Dermis blood vessel endothelial cell (primary cell): ENCODE results near the gene C10orf95. TPM values are rescaled to one million over a fixed set of nuclear protein-coding genes. Genes with fewer than 3 reads are reported as not detected.

Experiments used
- DNase-seq: peaks from one replicate; pipeline ENCODE4 v3.0.0; 2010
- total RNA-seq: library from RNA; depleted of rRNA; stranded (reverse); fragments of >200 nt; gene quantifications from 2 replicates; pipeline ENCODE4 v1.2.3, GENCODE V29; 2014

Gene C10orf95
- total RNA-seq, 1 donor from 2014 or later, result not detected

DNA sequence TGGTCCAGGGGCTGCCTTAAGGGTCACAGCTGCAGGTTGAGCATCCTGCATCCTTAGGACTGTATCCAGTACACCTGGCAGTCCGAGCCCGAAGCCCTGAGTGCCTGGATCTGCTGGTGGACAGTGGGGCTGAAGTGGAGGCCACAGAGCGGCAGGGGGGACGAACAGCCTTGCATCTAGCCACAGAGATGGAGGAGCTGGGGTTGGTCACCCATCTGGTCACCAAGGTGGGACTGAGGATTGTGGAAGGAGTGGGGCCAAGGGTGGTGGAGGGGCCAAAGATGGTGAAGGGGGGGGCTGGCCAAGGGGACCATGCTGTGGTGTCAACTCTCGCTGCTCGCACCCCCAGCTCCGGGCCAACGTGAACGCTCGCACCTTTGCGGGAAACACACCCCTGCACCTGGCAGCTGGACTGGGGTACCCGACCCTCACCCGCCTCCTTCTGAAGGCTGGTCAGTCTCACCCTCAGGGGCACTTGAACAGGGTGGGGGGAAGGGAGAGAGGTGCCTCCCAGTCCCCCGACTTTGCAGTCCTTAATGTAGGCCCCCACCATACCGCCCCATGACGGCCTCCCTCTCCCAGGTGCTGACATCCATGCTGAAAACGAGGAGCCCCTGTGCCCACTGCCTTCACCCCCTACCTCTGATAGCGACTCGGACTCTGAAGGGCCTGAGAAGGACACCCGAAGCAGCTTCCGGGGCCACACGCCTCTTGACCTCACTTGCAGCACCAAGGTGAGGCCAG lies 50.6 kb downstream of the C10orf95 start:
- no peak for DNase-seq

GRCh38 chr10:102400076-102400475 lies 51.3 kb downstream of the C10orf95 start:
- no peak for DNase-seq

Other genes starting within 250 kb of the C10orf95 start
- gene ELOVL3, start 225.2 kb downstream of the C10orf95 start, total RNA-seq, result not detected in 2 replicates
- gene PITX3, start 210.0 kb downstream of the C10orf95 start, total RNA-seq, result not detected in 2 replicates
- 17.5 and 40.3 TPM in 2 replicates for gene GBF1, start 206.0 kb downstream of the C10orf95 start, total RNA-seq
- gene NFKB2, start 55.8 kb downstream of the C10orf95 start, total RNA-seq, result 33.0 and 35.7 TPM in 2 replicates
- 0.23 and 0.34 TPM in 2 replicates for gene PSD, start 32.8 kb downstream of the C10orf95 start, total RNA-seq
- gene FBXL15, start 30.7 kb downstream of the C10orf95 start, total RNA-seq, result 9.7 and 12.6 TPM in 2 replicates
- gene CUEDC2, start 19.0 kb downstream of the C10orf95 start, total RNA-seq, result 48.5 and 51.2 TPM in 2 replicates
- gene ACTR1A, start 51.2 kb upstream of the C10orf95 start, total RNA-seq, result 154 and 244 TPM in 2 replicates
- 3.1 and 9.7 TPM in 2 replicates for gene SUFU, start 52.4 kb upstream of the C10orf95 start, total RNA-seq
- 65.7 and 124 TPM in 2 replicates for gene TRIM8, start 192.9 kb upstream of the C10orf95 start, total RNA-seq